ENCODE results near the gene GDI2.
"Not testable (repeated sequence)": the region's sequence is repeated elsewhere in the genome, so short reads cannot be mapped to it uniquely, and the experiment has no call there.

GDI2 gene

GRCh38 chr10:5813091-5813340 is 218 bp downstream of the GDI2 start:
- no peak for DNase-seq (ENCODE audit: low read depth)
- H3K4me3 ChIP-seq (ENCODE audit: low read depth, low read length) = peak overlapping the region; percentile 78
- no peak for TF ChIP-seq CTCF (IDR thresholded peaks at IDR 0.05; ENCODE audit: low read depth, low read length, missing control alignments)

GRCh38 chr10:5812283-5813090 is 747 bp downstream of the GDI2 start:
- H3K4me3 ChIP-seq (ENCODE audit: low read depth, low read length) = peak overlapping the region; percentile 78
- TF ChIP-seq CTCF (IDR thresholded peaks at IDR 0.05; ENCODE audit: low read depth, low read length, missing control alignments) = no peak
- no peak for DNase-seq (ENCODE audit: low read depth)

GRCh38 chr10:5811387-5811821 is 1.8 kb downstream of the GDI2 start:
- no peak for DNase-seq (ENCODE audit: low read depth)
- no peak for TF ChIP-seq CTCF (IDR thresholded peaks at IDR 0.05; ENCODE audit: low read depth, low read length, missing control alignments)
- H3K4me3 ChIP-seq (ENCODE audit: low read depth, low read length) = peak overlapping the region; percentile 78

- TF ChIP-seq CTCF (IDR thresholded peaks at IDR 0.05; ENCODE audit: low read depth, low read length, missing control alignments) = no peak
- H3K4me3 ChIP-seq (ENCODE audit: low read depth, low read length) = peak overlapping the region; percentile 33
- no peak for DNase-seq (ENCODE audit: low read depth)
Measured at GRCh38 chr10:5810225-5810624, 3.0 kb downstream of the GDI2 start.

GRCh38 chr10:5809527-5810154 is 3.6 kb downstream of the GDI2 start:
- DNase-seq (ENCODE audit: low read depth) = no peak
- H3K4me3 ChIP-seq (ENCODE audit: low read depth, low read length) = no peak overlapping the region; the same call in 1 of the 2 replicates

GRCh38 chr10:5808783-5809392 is 4.3 kb downstream of the GDI2 start:
- not testable (repeated sequence) for DNase-seq (ENCODE audit: low read depth); H3K4me3 ChIP-seq (ENCODE audit: low read depth, low read length)

More at GRCh38 chr10:5809527-5810154, 3.6 kb downstream of the GDI2 start:
- TF ChIP-seq CTCF (IDR thresholded peaks at IDR 0.05; ENCODE audit: low read depth, low read length, missing control alignments) = no peak

- DNase-seq (ENCODE audit: low read depth) = no peak
- TF ChIP-seq CTCF (IDR thresholded peaks at IDR 0.05; ENCODE audit: low read depth, low read length, missing control alignments) = no peak
- no peak overlapping the region for H3K4me3 ChIP-seq (ENCODE audit: low read depth, low read length)
Measured at GRCh38 chr10:5806745-5807144, 6.5 kb downstream of the GDI2 start.
